HUES6 (cell line): ENCODE data around the gene IL1RAP.

Experiments used
- H3K27ac ChIP-seq: 2 replicates; pipeline ENCODE4 v1.7.0; 2013; ENCODE audit warnings: low read depth, mild to moderate bottlenecking, low read length, inconsistent platforms
- H3K27me3 ChIP-seq: 2 replicates; pipeline ENCODE4 v1.6.1; 2013; ENCODE audit warnings: low read length; ENCODE audit not compliant: control insufficient read depth, insufficient read depth
- H3K36me3 ChIP-seq: 2 replicates; pipeline ENCODE4 v1.6.1; 2013; ENCODE audit warnings: low read length; ENCODE audit not compliant: control insufficient read depth, insufficient read depth
- H3K4me1 ChIP-seq: 2 replicates; pipeline ENCODE4 v1.6.1; 2013; ENCODE audit warnings: low read length; ENCODE audit not compliant: control insufficient read depth, insufficient read depth
- H3K4me3 ChIP-seq: 2 replicates; pipeline ENCODE4 v1.5.1; 2013; ENCODE audit warnings: low read depth, low read length
- H3K9ac ChIP-seq: one replicate; pipeline ENCODE4 v1.6.1; 2013; ENCODE audit warnings: mild to moderate bottlenecking, low read length
- H3K9me3 ChIP-seq: 2 replicates; pipeline ENCODE4 v1.6.1; 2013; ENCODE audit warnings: low read depth, low read length; ENCODE audit not compliant: control insufficient read depth, insufficient read depth

The IL1RAP gene

GRCh38 chr3:190696777-190697501, 183.1 kb downstream of the IL1RAP start:
- Histone ChIP-seq H3K9ac (no peak overlapping the region), H3K27ac (no peak overlapping the region), H3K4me1 (0 out of 2 replicates have a peak, but pooled peaks cover 4% of the 10 kb centered on the region), H3K27me3 (no peaks in the 10 kb centered on the region), H3K4me3 (no peak overlapping the region), H3K9me3 (no peaks in the 10 kb centered on the region), H3K36me3 (no peaks in the 10 kb centered on the region)

GRCh38 chr3:190697502-190697830, 183.6 kb downstream of the IL1RAP start:
- Histone ChIP-seq H3K27ac (no peak overlapping the region), H3K9me3 (no peaks in the 10 kb centered on the region), H3K9ac (no peak overlapping the region), H3K27me3 (no peaks in the 10 kb centered on the region), H3K4me1 (0 out of 2 replicates have a peak, but pooled peaks cover 4% of the 10 kb centered on the region), H3K36me3 (no peaks in the 10 kb centered on the region), H3K4me3 (no peak overlapping the region)

GRCh38 chr3:190697901-190698300, 184.0 kb downstream of the IL1RAP start:
- 0 out of 2 replicates have a peak, but pooled peaks cover 4% of the 10 kb centered on the region for H3K4me1 ChIP-seq
- no peak overlapping the region for H3K4me3 ChIP-seq
- H3K36me3 ChIP-seq: no peaks in the 10 kb centered on the region
- H3K9ac ChIP-seq: no peak overlapping the region
- no peak overlapping the region for H3K27ac ChIP-seq
- no peaks in the 10 kb centered on the region for H3K27me3 ChIP-seq
- H3K9me3 ChIP-seq: no peaks in the 10 kb centered on the region

GRCh38 chr3:190699776-190700175, 185.9 kb downstream of the IL1RAP start:
- no peak overlapping the region for H3K27ac ChIP-seq
- no peaks in the 10 kb centered on the region for H3K9me3 ChIP-seq
- H3K36me3 ChIP-seq: no peaks in the 10 kb centered on the region
- H3K4me1 ChIP-seq: 0 out of 2 replicates have a peak, but pooled peaks cover 4% of the 10 kb centered on the region
- no peaks in the 10 kb centered on the region for H3K27me3 ChIP-seq
- no peak overlapping the region for H3K9ac ChIP-seq
- H3K4me3 ChIP-seq: no peak overlapping the region

- Histone ChIP-seq H3K36me3 (no peaks in the 10 kb centered on the region), H3K4me3 (no peak overlapping the region), H3K27me3 (no peaks in the 10 kb centered on the region), H3K9ac (no peak overlapping the region), H3K9me3 (no peaks in the 10 kb centered on the region), H3K27ac (no peak overlapping the region), H3K4me1 (0 out of 2 replicates have a peak, but pooled peaks cover 4% of the 10 kb centered on the region)
Observed at GRCh38 chr3:190701096-190701532, 187.2 kb downstream of the IL1RAP start.

GRCh38 chr3:190706582-190706981, 192.7 kb downstream of the IL1RAP start:
- Histone ChIP-seq H3K27me3 (no peaks in the 10 kb centered on the region), H3K4me1 (peaks cover 2% of the 10 kb centered on the region; the same call in 1 of the 2 replicates), H3K9ac (no peak overlapping the region), H3K36me3 (no peaks in the 10 kb centered on the region), H3K27ac (no peak overlapping the region), H3K9me3 (no peaks in the 10 kb centered on the region), H3K4me3 (no peak overlapping the region)
